Endometrial microvascular endothelial cells (primary cell): ENCODE results near the gene PAQR5. TPM values are rescaled to one million over a fixed set of nuclear protein-coding genes. Genes with fewer than 3 reads are reported as not detected.
"Not testable (repeated sequence)": the region's sequence is repeated elsewhere in the genome, so short reads cannot be mapped to it uniquely, and the experiment has no call there.

Experiments
- in situ Hi-C: cut with HindIII; loops from 2 replicates; pipeline ENCODE4 v1.10.0; 2017; ENCODE audit warnings: low sequenced_read_pairs, low pct_unique_long_range_greater_than_20kb; ENCODE audit errors: inconsistent ontology term
- total RNA-seq: library from RNA; depleted of rRNA; stranded (reverse); fragments of >200 nt; gene quantifications from one replicate; pipeline ENCODE4 v1.2.3, GENCODE V29; 2015; ENCODE audit errors: inconsistent ontology term

Gene PAQR5
- total RNA-seq, 1 donor from 2014 or later = 0.09 TPM

DNA sequence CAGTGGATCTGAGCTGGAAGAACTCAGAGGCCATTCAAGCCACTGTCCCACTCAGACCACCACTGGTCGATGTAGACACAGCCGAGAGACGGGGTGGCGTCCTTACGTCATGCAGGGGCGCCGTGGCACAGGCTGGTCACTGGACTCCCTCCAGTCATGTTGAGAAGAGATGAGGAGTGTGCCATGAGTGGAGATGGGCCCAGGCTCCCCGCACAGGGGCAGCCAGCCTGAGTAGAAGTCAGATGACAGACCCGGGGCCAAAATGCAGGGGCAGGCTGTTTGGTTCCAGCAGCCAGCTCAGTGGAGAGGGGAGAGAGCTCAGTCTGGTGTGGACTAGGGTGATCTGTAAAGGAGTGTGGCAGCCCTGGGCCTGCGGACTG is 82.0 kb downstream of the PAQR5 start:
- in situ Hi-C loops = no loop called here

DNA sequence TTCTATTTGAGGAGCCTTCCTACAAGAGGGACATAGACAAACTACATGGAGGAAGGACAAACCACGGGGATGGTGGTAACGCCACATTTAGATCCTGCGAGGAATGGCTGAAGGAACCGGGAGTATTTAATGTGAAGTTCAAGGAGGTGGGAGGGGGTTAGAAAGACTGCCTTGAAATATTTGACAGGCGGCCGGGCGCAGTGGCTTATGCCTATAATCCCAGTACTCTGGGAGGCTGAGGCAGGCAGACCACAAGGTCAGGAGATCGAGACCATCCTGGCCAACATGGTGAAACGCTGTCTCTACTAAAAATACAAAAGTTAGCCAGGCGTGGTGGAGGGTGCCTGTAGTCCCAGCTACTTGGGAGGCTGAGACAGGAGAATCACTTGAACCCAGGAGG is 83.5 kb downstream of the PAQR5 start:
- in situ Hi-C loops = not testable (repeated sequence)

DNA sequence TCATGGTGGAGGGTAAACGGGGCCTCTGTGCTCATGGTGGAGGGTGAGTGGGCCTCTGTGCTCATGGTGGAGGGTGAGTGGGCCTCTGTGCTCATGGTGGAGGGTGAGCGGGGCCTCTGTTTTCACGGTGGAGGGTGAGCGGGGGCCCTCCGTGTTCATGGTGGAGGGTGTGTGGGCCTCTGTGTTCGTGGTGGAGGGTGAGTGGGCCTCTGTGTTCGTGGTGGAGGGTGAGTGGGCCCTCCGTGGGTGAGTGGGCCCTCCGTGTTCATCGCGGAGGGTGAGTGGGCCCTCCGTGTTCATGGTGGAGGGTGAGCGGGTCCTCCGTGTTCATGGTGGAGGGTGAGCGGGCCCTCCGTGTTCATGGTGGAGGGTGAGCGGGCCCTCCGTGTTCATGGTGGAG is 85.4 kb downstream of the PAQR5 start:
- in situ Hi-C loops = not testable (repeated sequence)

DNA sequence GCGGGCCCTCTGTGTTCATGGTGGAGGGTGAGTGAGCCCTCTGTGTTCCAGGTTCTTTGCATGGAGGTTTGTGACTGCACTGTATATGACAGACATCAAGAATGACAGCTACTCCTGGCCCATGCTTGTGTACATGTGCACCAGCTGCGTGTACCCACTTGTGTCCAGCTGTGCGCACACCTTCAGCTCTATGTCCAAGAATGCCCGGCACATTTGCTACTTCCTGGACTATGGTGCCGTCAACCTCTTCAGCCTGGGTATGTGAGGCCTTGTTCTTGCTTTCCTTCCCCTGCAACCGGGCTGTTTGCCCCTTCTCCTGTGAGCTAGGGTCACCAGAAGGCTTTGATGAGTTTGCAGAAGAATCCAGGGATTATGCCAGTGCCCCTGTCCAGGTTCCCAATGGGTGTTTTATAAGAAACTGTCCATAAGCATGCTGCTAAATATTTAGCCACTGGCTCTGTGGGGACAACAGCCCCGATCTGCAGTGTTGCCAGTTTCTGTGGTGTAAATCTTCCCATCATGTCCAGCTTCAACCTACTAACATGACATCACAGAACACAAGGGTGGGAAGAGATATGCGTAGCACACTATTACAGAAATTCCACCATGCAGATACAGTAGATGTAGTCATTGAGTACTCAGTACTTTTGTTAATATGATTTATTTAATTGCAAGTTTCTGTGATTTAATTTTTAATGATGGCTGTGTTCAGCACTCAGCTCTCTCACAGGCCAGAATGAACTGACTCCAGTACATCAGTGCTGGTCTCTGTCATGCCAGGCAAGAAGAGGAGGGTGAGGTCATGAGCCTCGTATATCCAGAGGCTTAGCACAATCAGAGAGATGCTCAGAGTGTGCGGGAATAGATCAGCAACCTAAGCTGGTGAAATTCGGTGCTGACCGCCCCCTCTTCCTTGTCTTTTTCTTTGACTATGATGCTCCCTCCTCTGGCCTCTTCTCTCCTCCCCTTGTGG is 86.2 kb downstream of the PAQR5 start:
- in situ Hi-C loops = no loop called here

DNA sequence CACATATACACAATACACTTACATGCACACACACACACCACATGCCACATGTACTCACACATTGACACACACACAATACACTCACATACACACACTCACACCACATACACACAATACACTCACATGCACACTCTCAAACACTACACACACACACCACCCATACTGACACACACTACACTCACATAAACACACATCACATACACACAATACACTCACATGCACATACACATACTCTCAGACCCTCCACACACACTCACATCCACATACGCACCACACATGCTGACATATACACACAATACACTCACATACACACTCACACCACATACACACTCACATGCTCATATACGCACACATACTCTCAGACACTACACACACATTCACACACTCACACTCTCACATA is 87.1 kb downstream of the PAQR5 start:
- in situ Hi-C loops = no loop called here

DNA sequence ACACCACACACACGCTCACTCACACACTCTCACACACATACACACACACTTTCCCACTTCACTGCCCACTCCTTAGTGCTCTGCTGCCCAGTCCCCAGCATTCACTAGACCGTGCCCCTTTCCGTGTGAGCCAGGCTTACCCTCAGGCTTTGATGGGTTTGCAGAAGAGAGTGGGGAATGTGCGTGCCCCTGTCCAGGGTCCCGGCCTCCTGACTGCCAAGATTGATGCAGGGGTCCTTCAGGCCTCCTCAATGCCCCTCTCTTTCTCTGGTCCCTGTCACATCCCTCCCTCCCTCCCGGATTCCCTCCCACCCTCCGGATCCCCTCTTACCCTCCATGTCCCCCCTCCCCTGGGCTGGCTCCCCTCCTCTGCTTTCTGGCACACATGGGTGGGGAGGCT is 87.6 kb downstream of the PAQR5 start:
- in situ Hi-C loops = no loop called here

DNA sequence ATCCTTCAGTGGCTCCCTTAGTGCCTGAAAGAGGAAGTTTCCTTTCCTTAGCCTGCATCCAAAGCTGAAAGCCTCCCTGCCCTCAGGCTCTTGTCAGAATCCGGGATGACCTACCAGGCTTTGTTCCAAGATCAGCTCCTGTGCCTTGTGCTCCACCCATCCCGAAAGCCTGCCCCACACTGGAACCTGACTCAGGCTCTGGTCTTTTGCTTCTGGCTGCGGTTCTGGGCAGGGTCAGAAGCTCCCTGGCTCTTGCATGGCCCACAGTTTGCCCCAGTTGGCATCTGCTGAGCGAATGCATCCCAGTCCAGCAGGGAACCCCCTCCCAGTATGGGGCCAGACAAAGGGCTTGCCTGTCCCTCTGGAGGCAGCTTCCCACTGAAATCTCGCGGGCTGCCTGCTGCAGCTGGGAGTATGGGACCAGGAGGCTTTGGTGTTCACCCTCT is 89.6 kb downstream of the PAQR5 start:
- in situ Hi-C loops = no loop called here

DNA sequence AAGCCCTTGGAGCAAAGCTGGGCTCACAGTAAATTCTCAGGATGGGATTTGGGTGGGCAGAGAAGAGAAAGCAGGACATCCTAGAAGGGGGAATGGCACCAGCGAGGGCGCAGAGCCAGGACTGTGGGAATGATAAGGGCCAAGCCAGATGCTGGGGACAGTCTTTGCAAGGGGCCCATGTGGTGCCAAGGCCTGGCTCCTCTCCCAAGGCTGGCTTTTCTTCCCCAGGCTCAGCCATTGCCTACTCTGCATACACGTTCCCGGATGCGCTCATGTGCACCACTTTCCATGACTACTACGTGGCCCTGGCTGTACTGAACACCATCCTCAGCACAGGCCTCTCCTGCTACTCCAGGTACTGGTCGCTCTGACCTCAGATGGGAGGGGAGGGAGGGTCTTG is 90.7 kb downstream of the PAQR5 start:
- in situ Hi-C loops = no loop called here

DNA sequence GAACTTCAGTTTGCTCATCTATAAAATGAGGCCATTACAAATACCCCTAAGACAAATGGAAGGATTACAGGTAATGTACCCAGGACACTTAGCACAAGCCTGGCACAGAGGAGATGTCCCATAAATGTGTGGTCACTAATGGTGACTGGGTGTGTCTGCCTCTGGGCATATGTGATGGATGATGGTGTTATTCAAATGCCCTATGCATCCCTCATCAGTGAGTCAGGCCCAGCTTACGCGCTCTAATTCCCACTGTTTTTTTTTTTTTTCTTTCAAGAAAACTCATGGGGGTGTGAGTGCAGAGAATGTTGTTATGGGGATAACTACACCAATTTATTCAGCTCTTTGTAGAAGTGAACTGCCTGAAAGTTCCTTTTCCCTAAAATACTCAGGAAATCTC is 91.9 kb downstream of the PAQR5 start:
- in situ Hi-C loops = no loop called here

DNA sequence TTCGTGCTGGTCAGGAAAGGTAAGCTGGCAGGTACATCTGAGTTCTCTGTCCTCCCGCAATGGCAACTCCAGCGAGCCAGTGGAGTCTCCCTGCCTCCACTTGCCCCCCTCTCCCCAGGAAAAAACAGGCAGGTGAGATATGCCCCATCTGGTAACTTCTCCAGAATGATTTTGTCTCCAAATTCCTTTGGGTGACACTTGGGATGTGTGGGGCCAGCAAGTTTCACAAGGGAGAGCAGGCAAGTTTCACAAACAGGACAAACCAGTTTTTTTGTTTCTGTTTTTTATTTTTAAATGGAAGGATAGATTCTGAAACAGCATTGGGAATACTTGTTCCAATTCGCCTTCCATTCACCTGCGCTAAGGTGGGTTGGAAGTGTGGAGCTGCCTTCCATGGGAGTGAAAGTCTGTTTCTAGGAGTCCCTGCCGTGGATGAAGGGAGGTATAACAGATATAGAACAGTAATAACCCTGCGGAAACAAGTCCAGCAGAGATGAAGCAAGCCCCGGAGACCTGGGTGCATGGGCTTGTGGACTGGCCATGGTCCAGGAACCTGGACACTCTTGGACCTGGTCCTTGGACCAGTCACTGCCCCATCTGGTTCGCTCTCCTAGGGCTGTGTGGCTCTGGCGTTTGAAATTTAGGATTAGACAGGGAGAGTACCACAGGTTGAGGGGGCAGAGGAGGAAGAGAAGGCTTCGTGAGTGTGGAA is 92.5 kb downstream of the PAQR5 start:
- in situ Hi-C loops = no loop called here

DNA sequence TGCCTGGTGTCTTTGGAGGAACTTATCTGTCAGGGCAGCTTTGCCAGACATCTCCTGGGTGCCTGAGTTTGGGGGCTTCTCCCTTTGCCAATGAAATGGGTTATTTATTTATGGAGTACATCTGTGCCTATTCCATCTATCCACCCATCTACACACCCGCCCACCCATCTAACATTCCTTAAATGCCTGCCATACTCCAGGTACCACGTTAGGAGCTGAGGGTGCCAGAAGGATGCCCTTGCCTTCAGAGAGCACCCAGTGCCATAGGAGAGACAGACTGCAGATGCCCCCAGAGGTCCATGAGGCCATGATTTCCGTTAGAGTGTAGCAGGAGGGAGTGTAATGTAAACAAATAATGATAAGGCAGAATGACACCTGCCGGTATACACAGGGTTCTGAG is 93.6 kb downstream of the PAQR5 start:
- in situ Hi-C loops = no loop called here

DNA sequence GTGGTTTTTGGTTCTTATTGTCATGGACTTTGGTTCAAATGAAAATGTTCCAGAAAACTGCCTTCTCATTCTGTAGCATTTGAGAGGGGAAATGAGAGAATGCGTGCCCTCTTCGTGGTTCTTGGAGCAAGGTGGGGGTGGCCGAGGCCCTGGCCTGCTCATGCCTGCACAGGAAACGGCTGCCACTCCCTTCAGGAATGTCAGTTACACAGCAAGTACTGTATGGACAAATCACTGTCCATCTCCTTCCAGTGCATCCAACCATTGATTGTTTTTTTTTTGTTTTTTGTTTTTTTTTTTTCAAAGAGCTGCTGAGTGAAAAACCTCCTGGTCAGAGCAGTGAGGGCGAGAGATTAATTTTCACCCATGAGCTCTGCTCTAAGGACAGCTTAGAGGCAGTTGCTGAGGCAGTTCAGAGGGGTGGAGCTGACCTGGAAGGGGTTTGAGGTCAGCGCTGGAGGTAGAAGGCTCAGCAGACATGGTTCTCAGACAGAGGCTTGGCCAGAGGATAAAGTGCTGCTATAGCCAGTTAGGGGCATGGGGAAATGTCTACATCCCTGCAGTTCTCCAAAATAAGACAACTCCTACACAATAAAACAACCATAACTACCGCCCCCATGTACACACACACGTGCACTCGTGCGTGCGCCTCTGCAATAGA is 95.2 kb downstream of the PAQR5 start:
- in situ Hi-C loops = no loop called here

DNA sequence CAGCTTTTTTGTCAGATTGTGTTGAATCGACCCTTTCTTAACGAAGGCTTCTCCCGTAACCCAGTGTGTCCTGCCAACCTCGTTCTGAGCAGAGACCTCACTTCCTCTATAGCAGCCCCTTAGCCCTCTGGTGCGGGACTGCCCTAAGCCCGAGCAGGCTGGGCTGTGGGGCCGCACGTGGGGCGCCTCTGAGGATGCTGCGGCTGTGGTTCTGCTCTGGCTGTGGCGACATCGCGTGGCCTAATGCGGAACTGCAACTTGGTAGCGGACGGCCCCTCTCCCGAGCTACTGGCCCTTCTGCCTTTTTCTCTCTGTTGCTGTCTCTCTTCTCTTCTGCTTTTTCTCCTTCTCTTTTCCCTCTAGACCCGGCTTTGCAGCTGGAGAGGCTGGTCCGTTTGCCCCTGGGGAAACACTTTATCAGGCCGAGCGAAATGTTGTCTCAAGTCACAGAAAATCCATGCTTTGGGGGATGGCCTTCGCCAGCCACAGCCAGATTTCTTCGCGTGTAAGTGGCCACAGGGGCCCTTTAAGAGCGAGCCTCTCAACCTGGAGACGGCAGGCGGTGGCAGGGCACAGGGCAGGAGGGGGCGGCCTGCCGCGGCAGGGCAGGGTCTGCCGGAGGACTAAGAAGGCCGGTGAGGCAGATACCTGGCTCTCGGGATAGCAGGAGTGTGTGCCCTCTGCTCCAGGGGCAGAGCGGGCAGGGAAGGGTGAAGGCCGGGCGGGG is 96.0 kb downstream of the PAQR5 start:
- in situ Hi-C loops = no loop called here

DNA sequence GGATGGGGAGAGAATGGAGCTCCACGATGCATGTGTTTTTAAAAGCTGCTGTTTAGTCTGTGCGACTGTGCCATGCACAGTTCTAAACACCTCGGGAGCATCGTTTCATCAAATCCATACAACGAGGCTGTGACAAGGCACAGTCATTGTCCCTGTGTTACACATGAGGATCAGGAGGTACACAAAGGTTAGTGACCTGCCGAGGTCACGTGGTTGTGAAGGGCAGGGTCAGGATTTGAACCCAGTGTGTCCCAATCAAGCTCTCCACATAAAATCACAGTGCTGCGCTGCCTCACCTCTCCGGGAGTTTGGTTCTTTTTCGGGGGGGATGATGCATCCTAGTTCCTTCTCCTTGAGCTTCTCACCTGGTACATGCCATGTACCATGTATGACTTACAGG is 96.7 kb downstream of the PAQR5 start:
- in situ Hi-C loops = no loop called here

DNA sequence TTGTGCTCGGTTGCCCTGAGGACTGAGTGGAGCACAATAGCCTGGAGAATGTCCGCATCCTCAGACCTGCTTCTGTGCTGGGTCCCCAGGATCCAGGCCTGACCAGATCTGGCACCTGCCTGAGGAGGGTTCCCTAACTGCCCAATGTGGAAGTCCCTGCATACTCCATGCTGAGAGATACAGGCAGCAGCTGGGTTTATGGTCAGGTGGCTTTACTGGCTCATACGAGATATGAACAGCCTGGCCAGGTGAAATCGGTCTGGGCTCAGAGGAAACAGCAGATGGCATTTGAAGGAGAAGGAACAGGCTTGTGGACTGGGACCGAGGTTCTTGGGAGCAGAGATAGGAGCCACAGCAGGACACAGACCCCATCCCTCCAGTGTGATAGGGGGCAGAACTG is 97.3 kb downstream of the PAQR5 start:
- in situ Hi-C loops = no loop called here

DNA sequence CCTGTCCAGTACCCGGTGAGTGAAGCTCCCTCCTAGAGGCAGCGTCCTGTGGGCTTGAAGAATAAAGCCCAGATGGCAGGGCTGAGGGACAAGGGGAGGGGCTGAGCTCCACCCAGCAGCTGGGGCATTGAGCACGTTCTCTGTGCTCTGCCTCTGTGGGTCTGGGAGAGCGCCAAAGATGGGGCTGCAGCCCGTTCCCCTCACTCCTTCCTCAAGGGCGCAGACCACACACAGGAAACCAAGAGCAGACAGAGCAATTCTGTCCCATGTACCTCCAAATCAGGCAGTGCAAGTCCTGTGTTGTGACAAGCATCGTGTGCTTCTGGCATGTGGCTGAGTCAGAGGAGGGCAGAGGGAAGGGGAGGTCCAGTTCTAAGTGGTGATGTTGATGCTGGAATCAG is 99.8 kb downstream of the PAQR5 start:
- in situ Hi-C loops = no loop called here

DNA sequence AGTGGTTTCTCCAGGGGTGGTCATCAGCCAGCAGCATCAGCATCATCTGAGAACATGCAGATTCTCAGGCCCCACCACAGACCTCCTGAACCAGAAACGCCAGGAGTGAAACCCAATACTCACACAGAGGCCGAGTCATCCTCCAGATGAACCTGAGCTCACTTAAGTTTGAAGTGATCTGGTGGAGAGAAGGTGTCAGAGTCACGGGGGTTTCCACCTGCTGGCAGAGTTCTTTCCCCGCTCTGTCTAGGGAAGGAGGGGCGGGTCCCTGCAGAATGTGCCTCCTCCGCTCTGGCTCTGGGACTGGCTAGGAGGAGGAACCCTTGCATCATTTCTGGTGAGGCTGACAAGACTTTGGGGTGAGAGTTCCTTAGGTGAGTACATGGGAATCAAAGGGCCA is 102.1 kb downstream of the PAQR5 start:
- in situ Hi-C loops = no loop called here

DNA sequence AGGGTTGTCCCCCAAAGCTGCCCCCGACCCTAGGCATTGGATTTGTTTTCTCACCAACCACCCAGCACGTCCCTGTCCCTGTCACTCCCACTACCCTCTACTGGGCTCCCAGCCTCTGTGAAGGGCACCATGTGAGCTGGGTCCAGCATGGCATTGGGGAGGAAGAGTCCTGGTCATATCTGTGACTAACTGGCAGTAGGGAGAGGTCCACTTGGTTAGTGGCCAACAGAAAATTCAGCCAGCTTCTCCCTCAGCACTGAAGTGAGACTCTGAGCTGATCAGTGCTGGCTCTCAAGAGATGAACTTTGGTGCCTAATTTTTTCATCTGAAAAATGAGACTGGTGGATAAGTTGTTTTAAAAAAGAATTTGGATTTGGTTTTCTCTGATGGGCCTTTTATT is 104.1 kb downstream of the PAQR5 start:
- in situ Hi-C loops = no loop called here

DNA sequence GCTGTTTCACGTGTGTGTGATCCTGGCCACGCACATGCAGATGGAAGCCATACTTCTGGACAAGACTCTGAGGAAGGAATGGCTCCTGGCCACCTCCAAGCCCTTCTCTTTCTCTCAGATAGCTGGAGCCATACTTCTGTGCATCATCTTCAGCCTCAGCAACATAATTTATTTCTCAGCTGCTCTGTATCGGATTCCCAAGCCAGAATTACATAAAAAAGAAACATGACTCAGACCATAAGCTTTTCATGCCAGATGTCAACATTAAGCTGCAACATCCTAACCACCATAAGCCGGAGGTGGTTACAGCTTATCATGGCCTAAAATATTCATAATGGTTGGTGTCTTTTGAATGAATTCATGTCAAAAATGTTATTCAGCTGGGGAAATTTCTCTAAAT is 104.9 kb downstream of the PAQR5 start:
- in situ Hi-C loops = no loop called here
